Panc1 (cell line): Measurements from ENCODE around the gene CAVIN4.

Experiments
- CTCF ChIP-seq: fragments of 450-650 bp; IDR thresholded peaks from 2 replicates; pipeline ENCODE4 v1.5.1; 2017; ENCODE audit warnings: mild to moderate bottlenecking
- POLR2AphosphoS5 ChIP-seq: IDR thresholded peaks from 2 replicates; pipeline ENCODE4 v1.6.1; 2012; ENCODE audit warnings: mild to moderate bottlenecking, low read depth, low read length, moderate library complexity
- REST ChIP-seq, 2 experiments: IDR thresholded peaks; 2 replicates each; pipeline ENCODE4 v1.6.1; 2011 to 2012; ENCODE audit warnings: low read depth in 2 of 2, control low read depth in 1 of 2, low read length in 1 of 2, mild to moderate bottlenecking in 1 of 2, moderate library complexity in 1 of 2; ENCODE audit not compliant: insufficient read depth in 1 of 2
- SIN3A ChIP-seq: IDR thresholded peaks from 2 replicates; pipeline ENCODE4 v1.6.1; 2012; ENCODE audit warnings: low read depth, mild to moderate bottlenecking, low read length, moderate library complexity, borderline replicate concordance; ENCODE audit not compliant: insufficient read depth
- TCF7L2 ChIP-seq: IDR thresholded peaks from 2 replicates; pipeline ENCODE4 v1.6.1; 2011; ENCODE audit warnings: mild to moderate bottlenecking, low read depth, low read length, inconsistent platforms

- TF ChIP-seq CTCF (no peak), TCF7L2 (no peak), SIN3A (no peak), POLR2AphosphoS5 (no peak), REST (IDR thresholded peaks at IDR 0.05; ENCODE audit: insufficient read depth in 1 of 2, low read depth in 2 of 2, low read length in 1 of 2) (no peak)
Measured at GRCh38 chr9:100557053-100557452, 20.8 kb upstream of the CAVIN4 start.
